Suppressor macrophage (primary cell): Measurements from ENCODE around the gene SPSB1.

Source experiments
- DNase-seq, 4 experiments: peaks; one replicate each; pipeline ENCODE4 v3.0.0-alpha.2; 2020 to 2022

The SPSB1 gene

DNA sequence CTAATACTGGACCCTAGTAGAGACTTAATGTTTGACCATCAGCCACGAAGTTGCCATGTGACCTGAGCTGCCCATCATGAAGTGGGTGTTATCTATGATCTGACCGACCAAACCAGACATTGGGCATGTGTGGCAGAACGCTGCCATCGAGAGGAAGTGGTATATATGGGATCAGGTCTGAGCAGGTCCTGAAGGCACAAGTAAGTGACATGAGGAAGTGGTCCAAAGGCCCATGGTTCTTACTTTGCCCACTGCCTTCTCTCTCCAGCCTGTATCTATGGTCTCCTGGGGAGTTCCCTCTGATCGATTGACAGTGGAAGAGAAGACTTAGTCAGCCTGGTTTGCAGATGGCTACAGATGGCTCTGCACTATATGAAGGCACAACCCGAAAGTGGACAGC lies 7.9 kb downstream of the SPSB1 start:
- peak in 2 of 4 experiments; percentile 27 to 37 for DNase-seq

- DNase-seq: no peak
Measured at GRCh38 chr1:9302745-9303524, 10.2 kb downstream of the SPSB1 start.

DNA sequence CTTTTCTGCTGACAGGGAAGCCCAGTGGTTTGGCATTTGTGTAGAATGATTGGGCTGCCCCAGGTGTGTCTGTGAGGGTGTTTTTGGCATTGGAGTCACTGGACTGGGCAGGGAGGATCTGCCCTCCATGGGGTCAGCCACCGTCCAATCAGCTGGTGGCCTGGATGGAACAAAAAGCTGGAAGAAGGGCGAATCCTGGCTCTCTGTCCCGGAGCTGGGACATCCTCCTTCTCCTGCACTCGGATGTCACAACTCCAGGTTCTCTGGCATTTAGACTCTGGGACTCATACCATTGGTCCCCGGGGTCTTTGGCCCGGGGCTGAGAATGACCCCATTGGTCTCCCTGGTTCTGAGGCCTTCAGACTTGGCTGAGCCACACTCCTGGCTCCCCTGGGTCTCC lies 11.2 kb downstream of the SPSB1 start:
- DNase-seq: no peak

DNA sequence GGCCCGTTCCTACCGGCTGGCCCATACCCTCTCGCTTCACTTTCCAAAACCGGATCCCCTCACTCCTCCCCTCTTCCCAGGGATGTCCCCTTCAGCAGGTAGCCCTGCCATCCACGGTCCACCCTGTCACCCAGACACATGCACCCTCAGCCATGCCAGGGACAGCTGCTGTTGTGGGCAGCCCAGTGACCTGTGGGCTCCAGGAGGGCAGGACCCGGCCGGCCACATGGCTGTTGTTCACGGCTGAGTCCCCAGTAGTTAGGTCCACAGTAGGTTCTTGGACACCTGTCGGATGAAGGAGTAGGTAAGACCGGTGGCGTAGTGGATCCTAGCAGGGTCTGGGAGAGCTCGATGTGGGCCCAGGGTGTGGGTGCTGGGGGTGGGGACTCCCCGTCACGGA lies 12.5 kb downstream of the SPSB1 start:
- no peak for DNase-seq

- no peak for DNase-seq
Measured at GRCh38 chr1:9306006-9306405, 13.3 kb downstream of the SPSB1 start.

DNA sequence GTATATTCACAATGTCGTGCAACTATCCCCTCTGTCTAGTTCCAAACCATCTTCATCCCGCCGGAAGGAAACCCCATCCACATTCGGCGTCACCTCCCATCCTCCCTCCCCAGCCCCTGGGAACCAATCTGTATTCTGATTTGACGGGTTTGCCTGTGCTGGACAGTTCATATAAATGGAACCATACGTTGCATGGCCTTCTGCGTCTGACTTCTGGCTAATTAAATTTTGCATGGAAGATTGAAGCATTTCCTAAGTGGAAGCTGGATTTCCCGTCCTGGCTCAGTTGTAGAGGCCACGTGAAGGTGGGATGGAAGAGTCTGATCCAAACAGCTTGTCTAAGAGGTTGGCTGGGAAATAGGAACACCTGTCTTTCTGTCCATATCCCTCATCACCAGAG lies 14.6 kb downstream of the SPSB1 start:
- no peak for DNase-seq

DNA sequence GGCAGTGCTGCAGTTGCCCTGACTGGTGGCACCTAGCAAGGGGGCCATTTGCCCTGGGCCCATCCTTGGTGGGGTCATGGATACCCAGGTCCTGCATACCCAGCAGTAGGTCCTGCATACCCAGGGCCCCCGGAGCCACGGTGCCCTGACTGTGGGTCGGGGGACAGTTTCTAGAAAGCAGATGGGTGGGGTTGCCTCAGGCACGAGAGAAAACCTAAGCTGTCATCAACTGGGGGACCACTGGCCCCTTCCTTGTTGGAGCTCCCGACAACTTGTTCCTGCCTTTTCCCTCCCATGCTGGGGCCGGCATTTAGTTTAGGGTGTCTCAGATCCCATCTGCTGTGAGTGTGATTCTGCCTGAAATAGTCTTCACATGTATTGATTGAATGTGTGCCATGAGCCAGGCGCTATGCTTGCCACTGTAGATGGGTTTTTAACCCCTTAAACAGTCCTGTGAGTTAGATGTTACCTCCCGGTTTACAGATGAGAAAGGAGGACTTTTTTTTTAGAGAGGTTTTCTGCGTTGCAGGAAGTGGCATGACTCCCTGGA lies 15.6 kb downstream of the SPSB1 start:
- no peak for DNase-seq

GRCh38 chr1:9309080-9309479 lies 16.4 kb downstream of the SPSB1 start:
- DNase-seq: no peak

DNA sequence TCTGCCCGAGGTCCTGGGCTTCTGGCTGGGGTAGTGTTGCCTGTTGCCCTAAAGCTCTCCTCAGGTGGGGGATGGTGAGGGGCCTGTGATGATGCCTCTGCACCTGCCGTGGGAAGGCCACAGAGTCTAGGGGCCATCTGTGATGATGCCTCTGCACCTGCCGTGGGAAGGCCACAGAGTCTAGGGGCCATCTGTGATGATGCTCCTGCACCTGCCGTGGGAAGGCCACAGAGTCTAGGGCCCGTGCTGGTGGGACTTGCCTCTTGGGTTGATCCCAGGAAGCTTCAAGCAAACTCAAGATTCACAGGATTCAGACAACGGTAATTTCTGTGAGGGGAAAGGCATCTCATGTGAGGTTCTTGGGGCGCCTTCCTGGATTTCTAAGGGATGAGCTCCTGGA lies 17.3 kb downstream of the SPSB1 start:
- DNase-seq: no peak

- DNase-seq: no peak
Measured at GRCh38 chr1:9311029-9311428, 18.3 kb downstream of the SPSB1 start.

DNA sequence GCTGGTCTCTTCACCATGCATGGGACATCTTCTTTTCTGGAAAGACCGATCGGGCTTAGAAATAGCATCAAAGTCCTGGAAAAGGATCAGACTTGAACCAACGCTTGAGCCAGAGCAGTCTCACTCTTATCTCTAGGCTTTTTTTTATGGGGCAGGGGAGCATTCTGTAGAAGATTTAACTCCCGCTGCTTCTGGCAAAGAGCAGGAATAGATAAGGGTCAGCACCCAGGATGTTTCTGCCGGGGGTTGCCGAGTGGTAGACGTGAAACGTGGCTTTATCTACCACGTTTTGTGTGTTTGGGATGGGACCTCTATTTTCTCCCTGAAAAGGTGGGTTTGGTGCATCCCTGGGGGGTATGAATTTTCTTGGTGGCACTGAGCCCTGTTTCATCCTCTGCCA lies 18.8 kb downstream of the SPSB1 start:
- no peak for DNase-seq

DNA sequence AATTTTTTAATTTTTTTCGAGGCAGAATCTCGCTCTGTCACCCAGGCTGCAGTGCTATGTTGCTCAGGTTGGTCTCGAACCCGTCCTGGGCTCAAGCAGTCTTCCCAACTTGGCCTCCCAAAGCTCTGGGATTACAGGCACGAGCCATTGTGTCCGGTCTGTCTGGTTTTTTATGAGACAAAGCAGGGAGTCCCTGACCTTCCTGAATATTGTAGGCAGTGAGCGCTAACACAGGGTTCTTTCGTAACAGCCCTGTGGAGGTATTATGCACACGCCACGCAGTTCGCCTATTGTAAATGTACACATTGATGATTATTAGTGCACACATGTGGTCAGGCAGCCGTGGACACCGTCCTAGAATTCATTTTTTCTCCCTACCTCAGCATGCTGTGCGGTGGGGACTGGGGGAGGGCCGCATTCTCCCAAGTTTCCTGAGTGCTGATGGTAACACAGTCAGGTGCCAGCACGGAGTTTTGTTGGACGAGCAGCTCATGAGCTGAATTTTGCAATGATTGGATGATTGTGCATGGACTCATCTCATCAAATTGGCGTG lies 19.6 kb downstream of the SPSB1 start:
- no peak for DNase-seq

- no peak for DNase-seq
Measured at GRCh38 chr1:9313576-9313975, 20.9 kb downstream of the SPSB1 start.

DNA sequence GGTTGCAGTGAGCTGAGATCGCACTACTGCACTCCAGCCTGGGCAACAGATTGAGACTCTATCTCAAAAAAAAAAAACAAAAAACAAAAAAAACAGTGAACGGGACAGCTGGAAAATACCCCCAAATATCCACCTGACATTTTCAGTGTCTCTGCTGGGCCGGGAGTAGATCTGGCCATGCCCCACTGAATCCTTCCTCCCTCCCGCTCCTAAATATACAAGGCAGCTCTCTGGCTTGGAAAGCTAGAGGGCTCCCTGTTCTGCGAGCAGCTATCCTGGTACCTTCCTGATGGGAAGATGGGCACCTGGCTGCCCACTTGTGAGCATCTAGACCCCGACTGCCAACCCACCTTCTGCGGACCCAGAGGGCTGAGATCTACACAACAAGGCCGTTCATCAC lies 21.4 kb downstream of the SPSB1 start:
- DNase-seq: no peak

GRCh38 chr1:9314711-9315379 lies 22.2 kb downstream of the SPSB1 start:
- DNase-seq: no peak

GRCh38 chr1:9315411-9316079 lies 22.9 kb downstream of the SPSB1 start:
- peak; percentile 62 to 85 (median 76) for DNase-seq

- DNase-seq: no peak
Measured at GRCh38 chr1:9316080-9316444, 23.4 kb downstream of the SPSB1 start.

GRCh38 chr1:9316512-9316911 lies 23.8 kb downstream of the SPSB1 start:
- no peak for DNase-seq

DNA sequence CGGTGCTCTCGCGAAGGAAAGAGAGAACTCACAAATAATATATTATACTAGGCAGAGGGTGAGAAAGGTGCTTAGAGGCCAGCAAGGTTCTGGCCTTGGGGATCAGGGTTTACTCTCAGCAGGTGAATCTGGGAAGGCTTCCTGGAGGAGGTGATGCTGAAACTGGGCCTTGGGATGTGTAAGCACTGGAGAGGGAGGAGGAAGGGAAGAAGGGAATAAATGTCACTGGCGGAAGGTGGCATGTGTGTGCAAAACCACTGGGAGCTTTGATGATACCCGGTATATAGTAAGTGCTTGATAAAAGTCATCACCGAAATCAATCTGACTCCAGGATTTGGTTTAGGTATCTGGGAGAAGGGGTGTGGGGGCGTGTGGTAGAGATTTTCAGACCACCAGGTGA lies 24.4 kb downstream of the SPSB1 start:
- DNase-seq: no peak

DNA sequence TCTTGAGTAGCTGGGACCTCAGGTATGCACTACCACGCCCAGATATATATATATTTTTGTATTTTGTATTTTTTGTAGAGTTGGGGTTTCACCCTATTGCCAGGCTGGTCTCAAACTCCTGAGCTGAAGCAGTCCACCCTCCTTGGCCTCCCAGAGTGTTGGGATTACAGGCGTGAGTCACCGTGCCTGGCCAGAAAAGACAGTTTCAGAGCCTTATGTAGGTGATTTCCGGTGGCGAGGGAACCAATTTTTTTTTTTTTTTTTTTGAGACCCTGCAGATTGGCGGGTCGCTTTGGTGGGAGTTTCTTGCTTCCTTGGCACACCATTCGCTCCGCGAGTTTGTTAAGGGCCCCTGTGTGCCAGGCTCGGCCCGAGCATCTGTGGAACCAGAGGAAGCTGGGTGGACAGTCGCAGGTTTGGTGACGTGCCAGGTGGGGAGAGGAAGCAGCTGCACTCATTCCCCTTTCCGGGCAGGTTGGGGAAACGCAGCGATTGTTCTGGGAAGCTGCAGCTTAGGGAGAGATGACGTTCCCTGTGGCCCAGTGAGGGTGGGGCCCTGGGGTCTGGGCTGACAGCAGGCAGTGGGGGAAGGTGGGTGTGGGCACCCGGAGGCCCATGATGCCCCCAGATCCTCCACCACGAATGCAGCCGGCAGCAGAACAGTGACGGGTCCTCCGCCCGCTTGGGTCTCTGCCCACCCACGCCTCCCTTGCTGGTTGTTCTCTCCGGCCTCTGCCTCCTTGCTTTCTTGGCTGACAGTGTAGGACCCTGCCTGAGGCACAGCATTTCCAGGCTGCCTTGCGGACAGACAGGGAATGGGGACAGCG lies 25.1 kb downstream of the SPSB1 start:
- peak in 1 of 4 experiments; percentile 23 for DNase-seq

- DNase-seq: peak in 2 of 4 experiments; percentile 25 to 29
Measured at GRCh38 chr1:9319208-9319788, 26.6 kb downstream of the SPSB1 start.
